HepG2 (cell line): Measurements from ENCODE around the gene VEGFB. TPM values are rescaled to one million over a fixed set of nuclear protein-coding genes. Genes with fewer than 3 reads are reported as not detected.

Source experiments
- GATAD1 ChIP-seq: IDR thresholded peaks from 2 replicates; pipeline ENCODE4 v1.6.1; 2016; ENCODE audit warnings: missing genetic modification reagents, missing compliant biosample characterization
- HNF4G ChIP-seq, 2 experiments: sonication (generic) in 1 of 2; formaldehyde crosslinking in 1 of 2; IDR thresholded peaks; 2 replicates each; pipeline versions ENCODE4 v1.4.0 to v1.6.1; 2011 to 2020; ENCODE audit warnings: borderline replicate concordance in 2 of 2, low read depth in 2 of 2, mild to moderate bottlenecking in 2 of 2, low read length in 1 of 2, missing genetic modification reagents in 1 of 2, moderate library complexity in 1 of 2
- KAT7 ChIP-seq: IDR thresholded peaks from 2 replicates; pipeline ENCODE4 v1.6.1; 2018; ENCODE audit warnings: borderline replicate concordance, missing compliant biosample characterization
- KDM6A ChIP-seq: IDR thresholded peaks from 2 replicates; pipeline ENCODE4 v1.6.1; 2016; ENCODE audit warnings: low read depth
- KLF11 ChIP-seq: IDR thresholded peaks from 2 replicates; pipeline ENCODE4 v1.6.1; 2016; ENCODE audit warnings: missing compliant biosample characterization
- PHF8 ChIP-seq: sonication (generic); formaldehyde crosslinking; IDR thresholded peaks from 2 replicates; pipeline ENCODE4 v1.5.0; 2020; ENCODE audit warnings: missing genetic modification reagents
- POLR2A ChIP-seq, 2 experiments: IDR thresholded peaks; 2 replicates each; pipeline ENCODE4 v1.6.1; 2011; ENCODE audit warnings: low read depth in 2 of 2, low read length in 2 of 2, mild to moderate bottlenecking in 1 of 2, moderate library complexity in 1 of 2; ENCODE audit not compliant: insufficient read depth in 1 of 2
- RBM22 ChIP-seq: fragments of 200-400 bp; formaldehyde crosslinking; optimal IDR thresholded peaks from 2 replicates; pipeline ENCODE3; 2017; ENCODE audit warnings: mild to moderate bottlenecking, low read length, moderate library complexity
- SMAD9 ChIP-seq: sonication (generic); formaldehyde crosslinking; IDR thresholded peaks from 2 replicates; pipeline ENCODE4 v1.5.1; 2020; ENCODE audit warnings: mild to moderate bottlenecking, missing genetic modification reagents
- ZBTB8A ChIP-seq: sonication (generic); formaldehyde crosslinking; IDR thresholded peaks from 2 replicates; pipeline ENCODE4 v1.4.0; 2020; ENCODE audit warnings: mild to moderate bottlenecking, low read depth, missing genetic modification reagents, borderline replicate concordance
- ZNF296 ChIP-seq: sonication (generic); formaldehyde crosslinking; conservative IDR thresholded peaks from 2 replicates; pipeline ENCODE4 v1.5.0; 2020; ENCODE audit warnings: mild to moderate bottlenecking, missing genetic modification reagents
- ZNF496 ChIP-seq: sonication (generic); formaldehyde crosslinking; IDR thresholded peaks from 2 replicates; pipeline ENCODE4 v1.8.1; 2023; ENCODE audit warnings: mild to moderate bottlenecking, moderate library complexity, missing genetic modification reagents; ENCODE audit not compliant: insufficient replicate concordance
- ZNF616 ChIP-seq: sonication (generic); formaldehyde crosslinking; IDR thresholded peaks from 2 replicates; pipeline ENCODE4 v1.5.0; 2020; ENCODE audit warnings: low read depth, mild to moderate bottlenecking, missing genetic modification reagents
- ZNF660 ChIP-seq: sonication (generic); formaldehyde crosslinking; IDR thresholded peaks from 2 replicates; pipeline ENCODE4 v1.5.1; 2020; ENCODE audit warnings: mild to moderate bottlenecking, low read depth, missing genetic modification reagents, borderline replicate concordance
- polyA plus RNA-seq, 8 experiments: library from polyadenylated mRNA; depleted of rRNA in 3 of 8; stranded (reverse) in 7 of 8; unstranded in 1 of 8; fragments of >200 nt; fragmentation: Illumina TruSeq in 4 of 8; extraction: Trizol in 4 of 8; gene quantifications; 2 replicates each; pipeline versions ENCODE4 v1.2.1 to v1.2.3, GENCODE V29; 2011 to 2016; ENCODE audit warnings: low read depth in 4 of 8, missing spikeins in 1 of 8, mixed read lengths in 1 of 8; ENCODE audit not compliant: insufficient read depth in 1 of 8
- total RNA-seq, 5 experiments: library from RNA; depleted of rRNA; stranded (reverse); fragments of >200 nt; fragmentation: Illumina TruSeq; extraction: Trizol; gene quantifications; 2 replicates each; pipeline ENCODE4 v1.2.3, GENCODE V29; 2016; ENCODE audit warnings: low read depth in 1 of 5
- TF ChIP-seq, protein P1 (sequence below): sonication (generic); formaldehyde crosslinking; IDR thresholded peaks from 2 replicates; pipeline ENCODE4 v1.5.0; 2020; ENCODE audit warnings: mild to moderate bottlenecking, missing genetic modification reagents
- TF ChIP-seq, protein P2 (sequence below): sonication (generic); formaldehyde crosslinking; IDR thresholded peaks from 2 replicates; pipeline ENCODE4 v1.8.0; 2022; ENCODE audit warnings: mild to moderate bottlenecking, missing genetic modification reagents, moderate library complexity
- TF ChIP-seq, protein P3 (sequence below): sonication (generic); formaldehyde crosslinking; IDR thresholded peaks from 2 replicates; pipeline ENCODE4 v1.4.0; 2020; ENCODE audit warnings: missing genetic modification reagents
- TF ChIP-seq, protein P4 (sequence below): sonication (generic); formaldehyde crosslinking; IDR thresholded peaks from 2 replicates; pipeline ENCODE4 v1.4.0; 2020; ENCODE audit warnings: mild to moderate bottlenecking, missing genetic modification reagents, borderline replicate concordance
- TF ChIP-seq, protein P5 (sequence below): sonication (generic); formaldehyde crosslinking; IDR thresholded peaks from 2 replicates; pipeline ENCODE4 v1.8.1; 2023; ENCODE audit warnings: mild to moderate bottlenecking, missing genetic modification reagents

VEGFB gene
- total and polyA plus RNA-seq, 2 of the 13 experiments (the other 11 are each of a cell fraction or from before 2014, with no cell fraction given) = 9.0 to 11.3 TPM

DNA sequence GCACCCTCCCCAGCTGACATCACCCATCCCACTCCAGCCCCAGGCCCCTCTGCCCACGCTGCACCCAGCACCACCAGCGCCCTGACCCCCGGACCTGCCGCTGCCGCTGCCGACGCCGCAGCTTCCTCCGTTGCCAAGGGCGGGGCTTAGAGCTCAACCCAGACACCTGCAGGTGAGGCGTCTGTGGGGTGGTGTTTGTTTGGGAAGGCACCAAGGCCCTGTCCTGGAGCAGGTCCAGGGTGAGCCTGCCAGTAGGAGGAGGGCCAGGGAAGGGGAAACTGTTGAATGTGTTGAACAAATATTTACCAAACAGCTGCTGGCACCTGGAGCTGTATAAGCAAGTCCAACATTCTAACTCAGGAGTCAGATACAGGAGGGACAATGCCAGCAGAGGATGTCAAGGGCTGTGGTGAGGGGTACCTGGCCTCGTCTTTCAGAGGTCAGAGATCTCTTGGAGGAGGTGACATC, 3.1 kb downstream of the VEGFB start (continued):
- no peak for TF ChIP-seq ZNF296 (CRISPR knock-in tag)
- 0 out of 2 replicates have a peak, but pooled peaks have one; percentile 45 for TF ChIP-seq KAT7
- 0 out of 2 replicates have a peak, but pooled peaks have one; percentile 49 for TF ChIP-seq SMAD9 (CRISPR knock-in tag)
- TF ChIP-seq, protein P1, sequence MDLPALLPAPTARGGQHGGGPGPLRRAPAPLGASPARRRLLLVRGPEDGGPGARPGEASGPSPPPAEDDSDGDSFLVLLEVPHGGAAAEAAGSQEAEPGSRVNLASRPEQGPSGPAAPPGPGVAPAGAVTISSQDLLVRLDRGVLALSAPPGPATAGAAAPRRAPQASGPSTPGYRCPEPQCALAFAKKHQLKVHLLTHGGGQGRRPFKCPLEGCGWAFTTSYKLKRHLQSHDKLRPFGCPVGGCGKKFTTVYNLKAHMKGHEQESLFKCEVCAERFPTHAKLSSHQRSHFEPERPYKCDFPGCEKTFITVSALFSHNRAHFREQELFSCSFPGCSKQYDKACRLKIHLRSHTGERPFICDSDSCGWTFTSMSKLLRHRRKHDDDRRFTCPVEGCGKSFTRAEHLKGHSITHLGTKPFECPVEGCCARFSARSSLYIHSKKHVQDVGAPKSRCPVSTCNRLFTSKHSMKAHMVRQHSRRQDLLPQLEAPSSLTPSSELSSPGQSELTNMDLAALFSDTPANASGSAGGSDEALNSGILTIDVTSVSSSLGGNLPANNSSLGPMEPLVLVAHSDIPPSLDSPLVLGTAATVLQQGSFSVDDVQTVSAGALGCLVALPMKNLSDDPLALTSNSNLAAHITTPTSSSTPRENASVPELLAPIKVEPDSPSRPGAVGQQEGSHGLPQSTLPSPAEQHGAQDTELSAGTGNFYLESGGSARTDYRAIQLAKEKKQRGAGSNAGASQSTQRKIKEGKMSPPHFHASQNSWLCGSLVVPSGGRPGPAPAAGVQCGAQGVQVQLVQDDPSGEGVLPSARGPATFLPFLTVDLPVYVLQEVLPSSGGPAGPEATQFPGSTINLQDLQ (CRISPR knock-in tag) = no peak
- TF ChIP-seq POLR2A (IDR thresholded peaks at IDR 0.05; ENCODE audit: insufficient read depth in 1 of 2, low read depth in 2 of 2, low read length in 2 of 2) = 0 out of 4 replicates have a peak, but pooled peaks of 1 of the 2 experiments have one; percentile 34
- no peak for TF ChIP-seq ZBTB8A (CRISPR knock-in tag)
- no peak for TF ChIP-seq ZNF496 (CRISPR knock-in tag)
- TF ChIP-seq KDM6A (CRISPR knock-in tag) = 0 out of 2 replicates have a peak, but pooled peaks have one; percentile 39
- TF ChIP-seq, protein P2, sequence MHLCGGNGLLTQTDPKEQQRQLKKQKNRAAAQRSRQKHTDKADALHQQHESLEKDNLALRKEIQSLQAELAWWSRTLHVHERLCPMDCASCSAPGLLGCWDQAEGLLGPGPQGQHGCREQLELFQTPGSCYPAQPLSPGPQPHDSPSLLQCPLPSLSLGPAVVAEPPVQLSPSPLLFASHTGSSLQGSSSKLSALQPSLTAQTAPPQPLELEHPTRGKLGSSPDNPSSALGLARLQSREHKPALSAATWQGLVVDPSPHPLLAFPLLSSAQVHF (CRISPR knock-in tag) = 0 out of 2 replicates have a peak, but pooled peaks have one; percentile 60
- no peak for TF ChIP-seq ZNF616
- TF ChIP-seq ZNF660 (CRISPR knock-in tag) = no peak
- TF ChIP-seq, protein P3, sequence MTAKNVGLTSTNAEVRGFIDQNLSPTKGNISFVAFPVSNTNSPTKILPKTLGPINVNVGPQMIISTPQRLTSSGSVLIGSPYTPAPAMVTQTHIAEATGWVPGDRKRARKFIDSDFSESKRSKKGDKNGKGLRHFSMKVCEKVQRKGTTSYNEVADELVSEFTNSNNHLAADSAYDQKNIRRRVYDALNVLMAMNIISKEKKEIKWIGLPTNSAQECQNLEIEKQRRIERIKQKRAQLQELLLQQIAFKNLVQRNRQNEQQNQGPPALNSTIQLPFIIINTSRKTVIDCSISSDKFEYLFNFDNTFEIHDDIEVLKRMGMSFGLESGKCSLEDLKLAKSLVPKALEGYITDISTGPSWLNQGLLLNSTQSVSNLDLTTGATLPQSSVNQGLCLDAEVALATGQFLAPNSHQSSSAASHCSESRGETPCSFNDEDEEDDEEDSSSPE (CRISPR knock-in tag) = 0 out of 2 replicates have a peak, but pooled peaks have one; percentile 26
- no peak for TF ChIP-seq KLF11 (CRISPR knock-in tag)
- TF ChIP-seq GATAD1 (CRISPR knock-in tag) = peak; percentile 52
- TF ChIP-seq RBM22 = no peak
- TF ChIP-seq, protein P4, sequence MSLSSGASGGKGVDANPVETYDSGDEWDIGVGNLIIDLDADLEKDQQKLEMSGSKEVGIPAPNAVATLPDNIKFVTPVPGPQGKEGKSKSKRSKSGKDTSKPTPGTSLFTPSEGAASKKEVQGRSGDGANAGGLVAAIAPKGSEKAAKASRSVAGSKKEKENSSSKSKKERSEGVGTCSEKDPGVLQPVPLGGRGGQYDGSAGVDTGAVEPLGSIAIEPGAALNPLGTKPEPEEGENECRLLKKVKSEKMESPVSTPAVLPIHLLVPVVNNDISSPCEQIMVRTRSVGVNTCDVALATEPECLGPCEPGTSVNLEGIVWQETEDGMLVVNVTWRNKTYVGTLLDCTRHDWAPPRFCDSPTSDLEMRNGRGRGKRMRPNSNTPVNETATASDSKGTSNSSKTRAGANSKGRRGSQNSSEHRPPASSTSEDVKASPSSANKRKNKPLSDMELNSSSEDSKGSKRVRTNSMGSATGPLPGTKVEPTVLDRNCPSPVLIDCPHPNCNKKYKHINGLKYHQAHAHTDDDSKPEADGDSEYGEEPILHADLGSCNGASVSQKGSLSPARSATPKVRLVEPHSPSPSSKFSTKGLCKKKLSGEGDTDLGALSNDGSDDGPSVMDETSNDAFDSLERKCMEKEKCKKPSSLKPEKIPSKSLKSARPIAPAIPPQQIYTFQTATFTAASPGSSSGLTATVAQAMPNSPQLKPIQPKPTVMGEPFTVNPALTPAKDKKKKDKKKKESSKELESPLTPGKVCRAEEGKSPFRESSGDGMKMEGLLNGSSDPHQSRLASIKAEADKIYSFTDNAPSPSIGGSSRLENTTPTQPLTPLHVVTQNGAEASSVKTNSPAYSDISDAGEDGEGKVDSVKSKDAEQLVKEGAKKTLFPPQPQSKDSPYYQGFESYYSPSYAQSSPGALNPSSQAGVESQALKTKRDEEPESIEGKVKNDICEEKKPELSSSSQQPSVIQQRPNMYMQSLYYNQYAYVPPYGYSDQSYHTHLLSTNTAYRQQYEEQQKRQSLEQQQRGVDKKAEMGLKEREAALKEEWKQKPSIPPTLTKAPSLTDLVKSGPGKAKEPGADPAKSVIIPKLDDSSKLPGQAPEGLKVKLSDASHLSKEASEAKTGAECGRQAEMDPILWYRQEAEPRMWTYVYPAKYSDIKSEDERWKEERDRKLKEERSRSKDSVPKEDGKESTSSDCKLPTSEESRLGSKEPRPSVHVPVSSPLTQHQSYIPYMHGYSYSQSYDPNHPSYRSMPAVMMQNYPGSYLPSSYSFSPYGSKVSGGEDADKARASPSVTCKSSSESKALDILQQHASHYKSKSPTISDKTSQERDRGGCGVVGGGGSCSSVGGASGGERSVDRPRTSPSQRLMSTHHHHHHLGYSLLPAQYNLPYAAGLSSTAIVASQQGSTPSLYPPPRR (CRISPR knock-in tag) = peak; percentile 89
- peak; percentile 6; the same call in 1 of the 2 replicates for TF ChIP-seq HNF4G (IDR thresholded peaks at IDR 0.05; ENCODE audit: borderline replicate concordance, low read depth, low read length)
- TF ChIP-seq HNF4G (CRISPR knock-in tag; IDR thresholded peaks at IDR 0.05; ENCODE audit: borderline replicate concordance, low read depth) = no peak
- TF ChIP-seq, protein P5, sequence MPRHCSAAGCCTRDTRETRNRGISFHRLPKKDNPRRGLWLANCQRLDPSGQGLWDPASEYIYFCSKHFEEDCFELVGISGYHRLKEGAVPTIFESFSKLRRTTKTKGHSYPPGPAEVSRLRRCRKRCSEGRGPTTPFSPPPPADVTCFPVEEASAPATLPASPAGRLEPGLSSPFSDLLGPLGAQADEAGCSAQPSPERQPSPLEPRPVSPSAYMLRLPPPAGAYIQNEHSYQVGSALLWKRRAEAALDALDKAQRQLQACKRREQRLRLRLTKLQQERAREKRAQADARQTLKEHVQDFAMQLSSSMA (CRISPR knock-in tag) = no peak
- no peak for TF ChIP-seq PHF8 (CRISPR knock-in tag)
